ENCODE measurements around the gene CDT1.

- TF ChIP-seq CTCF (IDR thresholded peaks at IDR 0.05) (no peak), POLR2A (IDR thresholded peaks at IDR 0.05; ENCODE audit: low read depth) (no peak), POLR2AphosphoS5 (IDR thresholded peaks at IDR 0.05) (peak in 1 of 2 donors; percentile 15), EP300 (IDR thresholded peaks at IDR 0.05) (no peak)
These were observed 24.0 kb upstream of the CDT1 start for GRCh38 chr16:88779406-88780141.

All from esophagus muscularis mucosa (tissue), 4 donors.